K562 (cell line): ENCODE data around the gene ILK. TPM values are rescaled to one million over a fixed set of nuclear protein-coding genes. Genes with fewer than 3 reads are reported as not detected.

Experiments used
- ATAC-seq: fragments of 200-7000 bp; cut with Tn5 transposase; 3 replicates; pipeline ENCODE4 v1.9.1; 2020; ENCODE audit warnings: moderate library complexity
- BruUV-seq: library from RNA; stranded (reverse); fragments of 400-500 nt; replicated peaks from 2 replicates; lab custom pipeline; 2021; lab: Mats Ljungman, UMichigan
- CTCF ChIA-PET: fragments of 300-600 bp; formaldehyde crosslinking; extraction: SDS; loops from one replicate; lab custom pipeline; 2021; ENCODE audit warnings: low intra/inter-chr PET ratio; lab: Yijun Ruan, JAX
- POLR2A ChIA-PET: fragments of 300-600, 350-650 bp; sonication (Branson Sonifier 250); formaldehyde crosslinking; extraction: SDS; loops from one replicate; lab custom pipeline; 2021; ENCODE audit warnings: antibody characterized with exemption, inconsistent platforms; lab: Yijun Ruan, JAX
- DNase-seq, 4 experiments: peaks; one replicate each; pipeline versions ENCODE4 v3.0.0 to v3.0.0-alpha.2; 2011 to 2018; ENCODE audit warnings: low spot score in 3 of 4, mixed read lengths in 3 of 4; ENCODE audit errors: extremely low read depth in 1 of 4
- FAIRE-seq: peaks from 2 replicates; lab custom pipeline; 2011; peaks lifted over from hg19 to GRCh38; lab: Jason Lieb, UNC
- H2AFZ ChIP-seq: 2 replicates; pipeline ENCODE4 v1.6.0; 2011; ENCODE audit warnings: low read depth, low read length, control low read depth, inconsistent platforms
- H3K27ac ChIP-seq: fragments of 200-600 bp; 3 replicates; pipeline ENCODE4 v1.8.0; 2011; ENCODE audit warnings: low read depth, mild to moderate bottlenecking, control low read depth, inconsistent platforms, low read length, moderate library complexity, mixed read lengths; ENCODE audit errors: extremely low read depth
- H3K27me3 ChIP-seq, 2 experiments: fragments of 300-600 bp in 1 of 2; 2 replicates in 1 of 2; 3 replicates in 1 of 2; pipeline versions ENCODE4 v1.6.0 to v1.8.0; 2011; ENCODE audit warnings: inconsistent platforms in 2 of 2, low read length in 2 of 2, mild to moderate bottlenecking in 1 of 2, mixed read lengths in 1 of 2, moderate library complexity in 1 of 2; ENCODE audit not compliant: control insufficient read depth in 2 of 2, insufficient read depth in 2 of 2
- H3K36me3 ChIP-seq: fragments of 300-600 bp; 3 replicates; pipeline ENCODE4 v1.8.0; 2011; ENCODE audit warnings: mild to moderate bottlenecking, low read length, inconsistent platforms; ENCODE audit not compliant: control insufficient read depth, insufficient read depth
- H3K4me1 ChIP-seq, 2 experiments: fragments of 200-600 bp in 1 of 2; replicated peaks in 1 of 2; 2 replicates in 1 of 2; 3 replicates in 1 of 2; pipeline versions ENCODE4 v1.5.1 to v1.8.0; 2011; ENCODE audit warnings: inconsistent platforms in 2 of 2, low read length in 2 of 2, mild to moderate bottlenecking in 1 of 2, mixed read lengths in 1 of 2, moderate library complexity in 1 of 2; ENCODE audit not compliant: control insufficient read depth in 2 of 2, insufficient read depth in 2 of 2
- H3K4me2 ChIP-seq: 2 replicates; pipeline ENCODE4 v1.6.1; 2011; ENCODE audit warnings: low read length, control low read depth, inconsistent platforms, mixed read lengths; ENCODE audit not compliant: insufficient read depth
- H3K4me3 ChIP-seq: fragments of 200-600 bp; sonication (generic), shearing (Covaris generic); 2 replicates; pipeline ENCODE4 v1.5.1; 2016; ENCODE audit warnings: control low read depth, inconsistent platforms
- H3K79me2 ChIP-seq: fragments of 200-600 bp; 3 replicates; pipeline ENCODE4 v1.8.0; 2011; ENCODE audit warnings: low read length, inconsistent platforms; ENCODE audit not compliant: control insufficient read depth, insufficient read depth
- H3K9ac ChIP-seq, 2 experiments: 2 replicates each; pipeline versions ENCODE4 v1.6.0 to v1.6.1; 2011; ENCODE audit warnings: low read depth in 2 of 2, low read length in 2 of 2, control low read depth in 1 of 2, inconsistent platforms in 1 of 2, mild to moderate bottlenecking in 1 of 2, mixed read lengths in 1 of 2; ENCODE audit not compliant: insufficient read depth in 1 of 2
- H3K9me1 ChIP-seq: one replicate; pipeline ENCODE4 v1.6.0; 2011; ENCODE audit warnings: inconsistent platforms, mild to moderate bottlenecking, low read length, moderate library complexity; ENCODE audit not compliant: control insufficient read depth, insufficient read depth
- H3K9me3 ChIP-seq: replicated peaks from 2 replicates; pipeline ENCODE4 v1.5.1; 2011; ENCODE audit warnings: low read depth, low read length, inconsistent platforms; ENCODE audit not compliant: control insufficient read depth, insufficient read depth
- H4K20me1 ChIP-seq: replicated peaks from 2 replicates; pipeline ENCODE4 v1.6.1; 2011; ENCODE audit warnings: low read length, inconsistent platforms, mixed read lengths; ENCODE audit not compliant: control insufficient read depth, insufficient read depth
- ATF1 ChIP-seq, 2 experiments: fragments of 450-650 bp in 1 of 2; IDR thresholded peaks; 2 replicates each; pipeline ENCODE4 v1.6.1; 2016; ENCODE audit warnings: missing compliant biosample characterization in 1 of 2, missing genetic modification characterization in 1 of 2
- HDAC3 ChIP-seq: fragments of 450-650 bp; IDR thresholded peaks from 2 replicates; pipeline ENCODE4 v1.6.1; 2018; ENCODE audit warnings: borderline replicate concordance, mild to moderate bottlenecking, moderate library complexity; ENCODE audit not compliant: partially characterized antibody
- HEY1 ChIP-seq: fragments of 250-450 bp; sonication (Bioruptor Pico); IDR thresholded peaks from 2 replicates; pipeline ENCODE4 v1.5.0; 2020; ENCODE audit warnings: mild to moderate bottlenecking, moderate library complexity, borderline replicate concordance
- KAT8 ChIP-seq: fragments of 450-650 bp; IDR thresholded peaks from 2 replicates; pipeline ENCODE4 v1.6.1; 2016; ENCODE audit warnings: low read depth, mild to moderate bottlenecking
- KLF10 ChIP-seq: fragments of 250-450 bp; sonication (Bioruptor Pico); IDR thresholded peaks from 2 replicates; pipeline ENCODE4 v1.6.1; 2021; ENCODE audit warnings: matching md5 sums
- MCM3 ChIP-seq: fragments of 450-650 bp; IDR thresholded peaks from 2 replicates; pipeline ENCODE4 v1.6.1; 2016
- NUFIP1 ChIP-seq: fragments of 450-650 bp; IDR thresholded peaks from 2 replicates; pipeline ENCODE4 v1.6.1; 2018; ENCODE audit not compliant: partially characterized antibody
- OTX1 ChIP-seq: fragments of 450-650 bp; formaldehyde crosslinking; IDR thresholded peaks from 2 replicates; pipeline ENCODE4 v1.4.0; 2022; ENCODE audit warnings: mild to moderate bottlenecking
- PHF8 ChIP-seq: fragments of 200-600 bp; sonication (generic); IDR thresholded peaks from 2 replicates; pipeline ENCODE4 v1.6.1; 2012; ENCODE audit warnings: mixed run types, mild to moderate bottlenecking, inconsistent platforms, low read length, moderate library complexity, borderline replicate concordance
- POLR2AphosphoS2 ChIP-seq: IDR thresholded peaks from 2 replicates; pipeline ENCODE4 v1.6.1; 2012; ENCODE audit warnings: low read length, improper control_type of control experiment
- TOE1 ChIP-seq, 2 experiments: fragments of 450-650 bp in 1 of 2; sonication (generic) in 1 of 2; formaldehyde crosslinking in 1 of 2; IDR thresholded peaks; 2 replicates each; pipeline versions ENCODE4 v1.7.1 to v1.8.0; 2016 to 2022; ENCODE audit warnings: borderline replicate concordance in 2 of 2, mild to moderate bottlenecking in 2 of 2, antibody characterized with exemption in 1 of 2, inconsistent platforms in 1 of 2, low read depth in 1 of 2, missing genetic modification reagents in 1 of 2, moderate library complexity in 1 of 2
- ZBTB34 ChIP-seq: fragments of 250-450 bp; sonication (Bioruptor Pico); IDR thresholded peaks from 2 replicates; pipeline ENCODE4 v1.8.0; 2021; ENCODE audit warnings: mild to moderate bottlenecking, moderate library complexity
- ZNF146 ChIP-seq: IDR thresholded peaks from one replicate; pipeline ENCODE4 v1.6.1; 2018; ENCODE audit warnings: missing compliant biosample characterization; ENCODE audit not compliant: unreplicated experiment
- ZNF384 ChIP-seq: IDR thresholded peaks from 2 replicates; pipeline ENCODE4 v1.6.1; 2012; ENCODE audit warnings: low read depth, low read length, improper control_type of control experiment
- WGBS: fragments of 100-300 bp; shearing (Covaris generic); methylation state at CpG from one replicate; pipeline ENCODE4 v1.1.6; 2016; ENCODE audit warnings: low coverage, mixed read lengths; ENCODE audit not compliant: insufficient coverage; ENCODE audit errors: missing lambda C conversion rate; 5-methylcytosine and 5-hydroxymethylcytosine counted together
- in situ Hi-C: fragments of 300-500 bp; cut with MboI; formaldehyde crosslinking; loops from 4 replicates; pipeline ENCODE4 v1.15.0; 2018; ENCODE audit warnings: inconsistent platforms, mixed read lengths
- intact Hi-C: fragments of 100-400 bp; cut with micrococcal nuclease; formaldehyde crosslinking; loops from 2 replicates; pipeline ENCODE4 v1.14.2; 2022
- polyA plus RNA-seq, 8 experiments: library from polyadenylated mRNA; depleted of rRNA in 4 of 8; stranded (reverse) in 5 of 8; unstranded in 3 of 8; fragments of >200 nt; fragmentation: Nextera tagmentation in 2 of 8; fragmentation: Illumina TruSeq in 1 of 8; extraction: Ambion mirVana in 2 of 8; extraction: Trizol in 1 of 8; gene quantifications; 2 replicates each; pipeline versions ENCODE4 v1.2.1 to v1.2.3, GENCODE V29; 2011 to 2014; ENCODE audit warnings: inconsistent platforms in 1 of 8, missing spikeins in 1 of 8
- total RNA-seq, 7 experiments: library from RNA; depleted of rRNA in 6 of 7; stranded (reverse); fragments of >200 nt in 6 of 7; fragmentation: Illumina TruSeq in 2 of 7; extraction: Trizol in 2 of 7; gene quantifications; 2 replicates each; pipeline versions ENCODE4 v1.2.1 to v1.2.3, GENCODE V29; 2011 to 2021; ENCODE audit warnings: low replicate concordance in 1 of 7

ILK gene
- total and polyA plus RNA-seq, 9 of the 15 experiments (the other 6 are each of a cell fraction or from before 2014, with no cell fraction given), result 43.3 to 95.9 (median 58.9) TPM

- H3K79me2 ChIP-seq, result peaks cover 8% of the 10 kb centered on the region
- DNase-seq (no peak), ATAC-seq (no peak), FAIRE-seq (no peak)
- peak overlapping the region in 1 of 2 experiments; percentile 44; a peak in 2 of 4 replicates for H3K9ac ChIP-seq
- TF ChIP-seq KAT8 (no peak), HEY1 (no peak), NUFIP1 (no peak), ZNF146 (CRISPR knock-in tag) (no peak), TOE1 (IDR thresholded peaks at IDR 0.05; ENCODE audit: borderline replicate concordance) (no peak), TOE1 (CRISPR knock-in tag; IDR thresholded peaks at IDR 0.05; ENCODE audit: borderline replicate concordance, low read depth) (no peak), ZBTB34 (CRISPR knock-in tag) (no peak), PHF8 (no peak), MCM3 (no peak), HDAC3 (no peak), OTX1 (no peak), POLR2AphosphoS2 (no peak), ATF1 (CRISPR knock-in tag; IDR thresholded peaks at IDR 0.05) (no peak), ATF1 (tag; IDR thresholded peaks at IDR 0.05) (no peak), ZNF384 (no peak), KLF10 (CRISPR knock-in tag) (no peak)
- ChIA-PET POLR2A (interaction anchor here (0.6 to 2.3 kb wide), 5 partner anchors 9 to 233 kb away, joined by 3 to 12 read pairs (median 3); partner anchors contain the start of gene TAF10), CTCF (no interaction called here)
- no peak overlapping the region for H3K27ac ChIP-seq
- H3K4me3 ChIP-seq, result no peak overlapping the region
- no peak overlapping the region for H3K4me2 ChIP-seq
- H3K9me3 ChIP-seq, result no peaks in the 10 kb centered on the region
- in situ Hi-C loops, result loop anchor here (5.0 kb wide), 1 partner anchor 61 kb away; the partner anchor contains the start of gene MRPL17
- peaks cover 8 to 38% of the 10 kb centered on the region in 2 experiments for H3K4me1 ChIP-seq
- no TSS peak for BruUV-seq
- H3K9me1 ChIP-seq, result no peaks in the 10 kb centered on the region
- peaks cover 3% of the 10 kb centered on the region; the same call in 1 of the 3 replicates for H3K36me3 ChIP-seq
- H4K20me1 ChIP-seq, result no peaks in the 10 kb centered on the region
- WGBS, result 44% methylated on average over 14 of the region's 16 CpGs
- H3K27me3 ChIP-seq, result peaks cover 0 to 25% of the 10 kb centered on the region in 2 experiments; a peak in 3 of 5 replicates
- intact Hi-C loops, result no loop called here
- no peak overlapping the region for H2AFZ ChIP-seq
Observed at GRCh38 chr11:6621711-6622211, 18.2 kb downstream of the ILK start.
